A204.1 (cell line): ENCODE measurements around the gene PIK3C2A.
"Not testable (repeated sequence)": the region's sequence is repeated elsewhere in the genome, so short reads cannot be mapped to it uniquely, and the experiment has no call there.

ENCODE experiments used
- FAIRE-seq: peaks from 2 replicates; lab custom pipeline; 2012; peaks lifted over from hg19 to GRCh38; lab: Jason Lieb, UNC

The PIK3C2A gene, protein sequence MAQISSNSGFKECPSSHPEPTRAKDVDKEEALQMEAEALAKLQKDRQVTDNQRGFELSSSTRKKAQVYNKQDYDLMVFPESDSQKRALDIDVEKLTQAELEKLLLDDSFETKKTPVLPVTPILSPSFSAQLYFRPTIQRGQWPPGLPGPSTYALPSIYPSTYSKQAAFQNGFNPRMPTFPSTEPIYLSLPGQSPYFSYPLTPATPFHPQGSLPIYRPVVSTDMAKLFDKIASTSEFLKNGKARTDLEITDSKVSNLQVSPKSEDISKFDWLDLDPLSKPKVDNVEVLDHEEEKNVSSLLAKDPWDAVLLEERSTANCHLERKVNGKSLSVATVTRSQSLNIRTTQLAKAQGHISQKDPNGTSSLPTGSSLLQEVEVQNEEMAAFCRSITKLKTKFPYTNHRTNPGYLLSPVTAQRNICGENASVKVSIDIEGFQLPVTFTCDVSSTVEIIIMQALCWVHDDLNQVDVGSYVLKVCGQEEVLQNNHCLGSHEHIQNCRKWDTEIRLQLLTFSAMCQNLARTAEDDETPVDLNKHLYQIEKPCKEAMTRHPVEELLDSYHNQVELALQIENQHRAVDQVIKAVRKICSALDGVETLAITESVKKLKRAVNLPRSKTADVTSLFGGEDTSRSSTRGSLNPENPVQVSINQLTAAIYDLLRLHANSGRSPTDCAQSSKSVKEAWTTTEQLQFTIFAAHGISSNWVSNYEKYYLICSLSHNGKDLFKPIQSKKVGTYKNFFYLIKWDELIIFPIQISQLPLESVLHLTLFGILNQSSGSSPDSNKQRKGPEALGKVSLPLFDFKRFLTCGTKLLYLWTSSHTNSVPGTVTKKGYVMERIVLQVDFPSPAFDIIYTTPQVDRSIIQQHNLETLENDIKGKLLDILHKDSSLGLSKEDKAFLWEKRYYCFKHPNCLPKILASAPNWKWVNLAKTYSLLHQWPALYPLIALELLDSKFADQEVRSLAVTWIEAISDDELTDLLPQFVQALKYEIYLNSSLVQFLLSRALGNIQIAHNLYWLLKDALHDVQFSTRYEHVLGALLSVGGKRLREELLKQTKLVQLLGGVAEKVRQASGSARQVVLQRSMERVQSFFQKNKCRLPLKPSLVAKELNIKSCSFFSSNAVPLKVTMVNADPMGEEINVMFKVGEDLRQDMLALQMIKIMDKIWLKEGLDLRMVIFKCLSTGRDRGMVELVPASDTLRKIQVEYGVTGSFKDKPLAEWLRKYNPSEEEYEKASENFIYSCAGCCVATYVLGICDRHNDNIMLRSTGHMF (N-terminal part only)

DNA sequence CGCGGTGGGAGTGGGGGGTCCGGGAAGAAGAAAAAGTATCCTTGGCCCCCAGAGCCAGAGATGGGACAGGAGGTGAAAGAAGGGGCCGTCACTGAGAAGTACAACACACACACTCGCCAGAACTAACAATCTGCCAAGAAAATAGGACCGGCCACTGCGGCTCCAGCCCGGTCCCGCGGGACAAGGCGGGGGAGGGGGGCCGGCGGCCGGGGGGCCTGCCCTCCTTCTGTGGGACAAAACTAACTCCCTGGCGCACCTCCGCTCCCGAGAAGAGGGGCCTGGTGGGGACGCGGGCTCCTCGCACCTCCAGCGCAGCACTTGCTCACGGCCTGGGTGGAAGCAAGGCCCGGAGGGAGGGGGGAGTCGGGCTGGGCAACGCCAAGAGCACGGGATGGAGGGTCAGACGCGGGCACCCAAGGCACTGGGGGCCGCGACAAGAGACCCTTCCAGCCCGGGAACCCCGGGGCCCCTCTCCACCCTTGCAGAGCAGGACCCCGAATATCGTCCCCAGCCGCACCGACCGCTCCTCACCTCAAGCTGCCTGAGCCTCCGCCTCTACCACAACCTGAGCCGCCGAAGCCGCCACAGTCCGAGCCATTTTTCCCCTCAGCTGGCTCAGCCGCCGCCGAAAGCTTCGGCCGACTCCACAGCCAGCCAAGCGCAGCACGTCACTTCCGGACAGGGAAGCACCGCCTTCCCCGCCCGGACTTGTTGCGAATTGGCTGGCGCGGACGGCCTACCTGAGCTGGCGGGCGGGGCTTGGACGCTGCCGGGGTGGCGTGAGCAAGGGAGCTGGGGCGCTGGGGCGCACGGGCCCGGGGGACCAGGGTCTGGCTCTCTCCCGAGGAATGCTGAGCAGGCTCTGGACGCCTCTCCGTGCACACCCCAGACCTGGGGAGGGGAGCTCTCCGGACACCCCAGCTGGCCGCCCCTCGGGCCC, at the start of gene PIK3C2A:
TSS of gene PIK3C2A (minus strand) at position 670 of the 940 bp plus-strand sequence. CDS start 38,245 bp downstream, outside the sequence.
- FAIRE-seq: no peak

DNA sequence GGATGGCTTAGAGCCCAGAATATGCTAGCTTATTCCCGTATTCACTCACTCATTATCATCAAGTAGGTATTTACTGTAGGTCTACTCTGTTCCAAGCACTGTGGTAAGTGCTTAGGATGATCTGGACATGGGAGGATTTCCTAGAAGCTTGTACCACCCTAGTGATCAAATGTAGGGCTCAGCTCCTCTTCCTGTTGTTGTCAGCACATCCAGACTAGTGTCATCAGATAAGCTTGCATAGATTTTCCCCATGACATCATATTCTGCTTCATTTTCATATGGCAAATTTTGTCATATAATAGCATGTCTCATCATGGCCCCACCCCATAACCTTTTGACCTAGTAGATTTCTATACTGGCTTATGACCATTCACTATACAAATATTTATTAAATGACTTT, 49.4 kb upstream of the PIK3C2A start:
- FAIRE-seq: no peak

DNA sequence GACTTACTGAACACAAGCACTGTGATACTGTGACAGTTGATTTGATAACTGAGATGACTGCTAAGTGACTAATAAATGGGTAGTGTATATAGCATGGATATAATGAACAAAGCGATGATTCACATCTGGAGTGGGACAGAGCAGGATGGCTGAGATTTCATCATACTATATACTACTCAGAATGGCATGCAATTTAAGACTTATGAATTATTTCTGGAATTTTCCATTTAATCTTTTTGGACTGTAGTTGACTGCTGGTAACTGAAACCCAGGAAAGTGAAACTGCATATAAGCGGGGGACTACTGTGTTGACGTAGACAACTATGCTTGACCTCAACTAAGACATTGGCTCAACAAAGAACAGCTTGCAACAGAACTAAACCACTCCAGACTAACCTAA, 48.7 kb upstream of the PIK3C2A start:
- FAIRE-seq: no peak

DNA sequence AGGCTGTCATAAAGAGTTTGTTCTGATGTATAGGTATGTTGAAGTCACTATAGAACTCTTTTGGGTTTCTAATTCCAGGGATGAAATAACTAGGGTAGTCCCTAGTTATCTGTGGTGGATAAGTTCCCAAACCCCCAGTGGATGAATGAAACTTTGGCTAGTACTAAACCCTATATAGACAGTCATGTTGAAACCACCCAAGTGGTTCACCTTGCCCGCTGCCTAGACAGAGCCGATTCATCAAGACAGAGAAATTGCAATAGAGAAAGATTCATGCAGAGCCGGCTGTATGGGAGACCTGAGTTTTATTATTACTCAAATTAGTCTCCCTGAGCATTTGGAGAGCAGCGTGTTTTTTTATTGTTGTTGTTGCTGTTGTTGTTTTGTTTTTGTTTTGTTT, 44.9 kb upstream of the PIK3C2A start:
- FAIRE-seq: no peak

DNA sequence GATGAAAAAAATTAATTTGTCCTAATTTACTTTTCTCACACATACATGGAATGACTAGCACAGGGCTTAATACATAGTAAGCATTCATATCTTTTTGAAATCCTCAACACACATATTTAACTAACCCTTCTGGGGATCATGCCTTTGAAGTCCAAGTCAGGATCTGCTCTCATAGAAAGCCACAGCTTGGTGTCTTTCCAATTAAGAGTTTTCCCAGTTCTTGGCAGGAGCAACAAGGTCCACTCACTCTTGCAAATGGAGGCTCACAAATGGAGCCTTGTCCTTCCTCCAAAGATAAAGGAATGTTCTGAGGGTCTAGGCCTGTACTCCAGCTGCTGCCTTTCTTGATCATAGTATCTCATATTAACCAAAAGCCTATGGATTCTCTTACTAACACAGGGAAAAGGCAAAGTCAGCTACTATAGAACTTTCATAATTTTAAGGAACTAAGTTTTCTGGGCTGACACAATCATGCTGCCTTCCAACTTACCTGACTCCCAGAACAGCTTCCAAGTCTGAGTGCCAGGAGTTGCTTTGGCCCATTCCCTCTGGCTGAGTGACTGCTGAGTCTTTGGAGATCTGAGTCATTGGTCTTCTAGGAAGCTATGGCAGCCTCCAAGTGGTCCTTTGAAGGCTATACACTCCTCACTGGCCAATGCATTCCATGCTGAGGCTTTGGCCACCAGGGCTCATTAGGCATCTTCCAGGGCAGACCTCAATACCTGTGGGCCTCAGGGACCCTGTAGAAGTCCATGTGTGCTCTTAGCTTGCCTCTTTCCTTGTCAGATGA, 43.0 kb upstream of the PIK3C2A start:
- no peak for FAIRE-seq

DNA sequence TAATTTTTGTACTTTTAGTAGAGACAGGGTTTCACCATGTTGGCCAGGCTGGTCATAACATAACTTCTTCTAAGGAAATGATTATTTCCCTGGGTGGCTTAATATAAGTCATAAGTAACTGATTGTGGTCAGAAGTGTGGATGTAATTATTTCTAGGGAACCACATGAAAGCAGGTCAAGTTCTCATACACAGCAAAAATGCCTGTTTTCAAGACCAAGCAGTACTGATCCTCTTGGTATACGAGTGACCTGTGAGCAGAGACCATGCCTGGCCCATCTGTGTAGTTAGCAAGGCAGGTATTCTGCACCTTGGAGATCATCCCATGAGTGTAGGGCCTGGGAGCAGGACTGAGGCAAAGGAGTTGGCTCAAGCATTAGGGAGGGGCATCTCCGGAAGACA, 36.3 kb upstream of the PIK3C2A start:
- FAIRE-seq: no peak

DNA sequence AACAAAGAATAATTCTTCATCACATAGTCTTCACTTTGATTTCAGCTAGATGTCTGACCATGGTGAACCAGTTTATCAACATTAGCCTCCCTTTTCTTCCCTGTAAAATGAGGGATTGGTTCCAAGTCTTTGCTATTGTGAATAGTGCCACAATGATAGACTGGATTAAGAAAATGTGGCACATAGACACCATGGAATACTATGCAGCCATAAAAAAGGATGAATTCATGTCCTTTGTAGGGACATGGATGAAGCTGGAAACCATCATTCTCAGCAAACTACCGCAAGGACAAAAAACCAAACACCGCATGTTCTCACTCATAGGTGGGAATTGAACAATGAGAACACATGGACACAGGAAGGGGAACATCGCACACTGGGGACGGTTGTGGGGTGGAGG, 35.2 kb upstream of the PIK3C2A start:
- FAIRE-seq: not testable (repeated sequence)

DNA sequence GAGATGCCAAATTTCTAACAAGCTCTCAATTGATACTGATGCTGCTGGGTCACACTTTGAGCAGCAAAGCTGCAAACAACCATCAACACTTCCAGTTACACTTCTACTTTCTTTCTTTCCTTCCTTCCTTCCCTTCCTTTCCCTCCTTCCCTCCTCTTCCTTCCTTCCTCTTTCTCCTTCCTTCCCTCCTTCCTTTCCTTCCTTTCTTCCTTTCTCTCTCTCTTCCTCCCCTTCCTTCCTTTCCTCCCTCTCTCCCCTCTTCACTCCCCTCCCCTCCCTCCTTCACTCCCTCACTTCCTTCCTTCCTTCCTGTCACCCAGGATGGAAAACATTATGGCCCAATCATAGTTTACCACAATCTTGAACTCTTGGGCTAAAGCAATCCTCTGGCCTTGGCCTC, 33.0 kb upstream of the PIK3C2A start:
- no peak for FAIRE-seq

DNA sequence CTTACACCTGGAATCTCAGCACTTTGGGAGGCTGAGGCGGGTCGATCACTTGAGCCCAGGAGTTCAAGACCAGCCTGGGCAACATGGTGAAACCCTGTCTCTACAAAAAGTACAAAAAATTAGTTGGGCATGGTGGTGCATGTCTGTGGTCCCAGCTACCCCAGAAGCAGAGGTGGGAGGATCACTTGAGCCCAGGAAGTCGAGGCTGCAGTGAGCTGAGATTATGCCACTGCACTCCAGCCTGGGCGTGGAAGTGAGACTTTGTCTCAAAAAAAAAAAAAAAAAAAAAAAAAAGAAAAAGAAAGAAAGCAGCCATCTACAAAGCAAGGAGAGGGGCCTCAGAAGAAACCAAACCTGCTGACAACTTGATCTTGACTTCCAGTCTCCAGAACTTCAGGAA, 32.1 kb upstream of the PIK3C2A start:
- FAIRE-seq: not testable (repeated sequence)

DNA sequence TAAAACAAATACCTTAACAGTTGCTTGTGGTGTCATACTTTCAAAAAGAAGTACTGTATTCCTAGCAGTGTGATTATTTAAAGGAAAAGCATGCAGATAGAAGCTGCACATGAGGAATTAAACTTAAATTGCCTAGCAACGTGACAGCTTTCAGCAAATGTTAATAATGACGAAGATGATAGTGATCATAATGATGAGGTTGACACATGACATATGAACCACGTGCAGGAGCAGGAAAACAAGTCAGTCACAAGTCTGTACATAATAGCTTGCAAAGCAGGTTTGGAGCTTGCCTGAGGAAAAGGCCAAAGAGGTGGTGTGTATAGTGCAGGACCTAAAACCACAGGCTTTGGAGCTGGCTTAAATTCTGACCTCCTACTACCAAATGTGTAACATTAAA, 30.6 kb upstream of the PIK3C2A start:
- no peak for FAIRE-seq

DNA sequence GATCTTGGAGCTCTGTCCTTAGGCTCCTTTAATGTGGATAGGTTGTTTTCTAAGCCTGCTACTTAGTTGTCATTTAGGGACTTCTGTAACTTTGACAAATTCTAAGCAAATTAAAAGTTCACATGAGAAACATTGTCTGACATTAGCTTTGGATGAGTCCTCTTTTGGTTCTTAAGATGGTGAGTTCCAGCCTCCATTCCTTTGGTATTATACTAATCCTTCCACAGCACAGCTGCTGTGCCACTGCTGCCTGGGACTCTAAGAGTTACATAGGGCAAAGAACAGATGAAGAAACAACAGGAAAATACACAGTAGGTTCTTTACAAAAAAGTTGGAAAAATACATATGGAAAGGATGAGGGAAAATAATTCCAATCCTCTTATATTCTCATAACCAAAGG, 25.3 kb upstream of the PIK3C2A start:
- no peak for FAIRE-seq

DNA sequence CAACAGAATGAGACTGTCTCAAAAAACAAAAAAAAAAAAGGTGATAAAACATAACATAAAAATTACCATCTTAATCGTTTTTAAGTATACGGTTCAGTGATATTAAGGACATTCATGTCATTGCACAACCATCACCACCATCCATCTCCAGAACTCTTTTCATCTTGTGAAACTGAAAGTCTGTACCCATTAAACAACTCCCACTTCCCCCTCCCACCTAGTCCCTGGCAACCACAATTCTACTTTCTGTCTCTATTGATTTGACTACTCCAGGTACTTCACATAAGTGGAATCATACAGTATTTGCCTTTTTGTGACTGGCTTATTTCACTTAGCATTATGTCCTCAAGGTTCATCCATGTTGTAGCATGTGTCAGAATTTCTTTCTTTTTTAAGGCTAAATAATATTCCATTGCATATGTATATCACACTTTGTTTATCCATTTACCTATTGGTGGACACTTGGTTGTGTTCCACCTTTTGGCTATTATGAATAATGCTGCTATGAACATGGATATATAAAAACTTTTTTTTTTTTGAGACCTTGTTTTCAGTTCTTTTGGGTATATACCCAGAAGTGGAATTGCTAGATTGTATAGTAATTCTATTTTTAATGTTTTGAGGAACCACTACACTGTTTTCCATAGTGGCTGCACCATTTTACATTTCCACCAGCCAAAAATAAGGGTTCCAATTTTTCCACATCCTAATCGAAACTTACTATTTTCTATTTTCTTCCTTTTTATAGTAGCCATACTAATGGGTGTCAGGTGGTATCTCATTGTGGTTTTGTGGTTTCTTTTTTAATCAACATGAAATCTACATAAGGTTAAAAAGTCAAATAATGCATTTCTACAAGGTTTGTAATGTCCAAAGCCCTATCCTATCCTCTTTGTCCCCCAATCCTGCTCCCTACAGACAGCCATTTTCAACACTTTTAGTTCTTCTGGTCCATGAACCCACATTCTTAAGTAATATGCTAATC, 23.4 kb upstream of the PIK3C2A start:
- no peak for FAIRE-seq

DNA sequence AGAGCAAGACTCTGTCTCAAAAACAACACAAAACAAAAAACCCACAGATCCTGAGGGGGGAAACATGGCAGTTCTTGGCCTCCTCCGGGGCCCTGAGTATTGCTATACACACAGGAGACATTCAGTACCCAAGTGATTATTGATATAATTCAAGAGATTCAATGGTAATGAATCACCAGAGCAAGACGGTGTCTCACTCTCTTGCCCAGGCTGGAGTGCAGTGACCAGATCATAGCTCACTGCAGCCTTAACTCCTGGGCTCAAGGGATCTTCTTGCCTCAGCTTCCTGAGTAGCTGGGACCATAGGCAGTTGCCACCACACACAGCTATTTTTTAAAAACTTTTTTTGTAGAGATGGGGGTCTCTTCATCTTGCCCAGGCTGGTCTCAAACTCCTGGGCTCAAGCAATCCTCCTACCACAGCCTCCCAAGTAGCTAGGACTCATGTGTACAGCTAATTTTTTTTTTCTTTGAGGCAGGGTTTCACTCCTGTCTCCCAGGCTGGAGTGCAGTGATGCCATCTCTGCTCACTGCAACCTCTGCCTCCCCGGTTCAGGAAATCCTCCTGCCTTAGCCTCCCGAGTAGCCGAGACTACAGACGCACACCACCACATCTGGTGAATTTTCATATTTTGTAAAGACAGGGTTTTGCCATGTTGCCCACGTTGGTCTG, 21.8 kb upstream of the PIK3C2A start:
- no peak for FAIRE-seq

DNA sequence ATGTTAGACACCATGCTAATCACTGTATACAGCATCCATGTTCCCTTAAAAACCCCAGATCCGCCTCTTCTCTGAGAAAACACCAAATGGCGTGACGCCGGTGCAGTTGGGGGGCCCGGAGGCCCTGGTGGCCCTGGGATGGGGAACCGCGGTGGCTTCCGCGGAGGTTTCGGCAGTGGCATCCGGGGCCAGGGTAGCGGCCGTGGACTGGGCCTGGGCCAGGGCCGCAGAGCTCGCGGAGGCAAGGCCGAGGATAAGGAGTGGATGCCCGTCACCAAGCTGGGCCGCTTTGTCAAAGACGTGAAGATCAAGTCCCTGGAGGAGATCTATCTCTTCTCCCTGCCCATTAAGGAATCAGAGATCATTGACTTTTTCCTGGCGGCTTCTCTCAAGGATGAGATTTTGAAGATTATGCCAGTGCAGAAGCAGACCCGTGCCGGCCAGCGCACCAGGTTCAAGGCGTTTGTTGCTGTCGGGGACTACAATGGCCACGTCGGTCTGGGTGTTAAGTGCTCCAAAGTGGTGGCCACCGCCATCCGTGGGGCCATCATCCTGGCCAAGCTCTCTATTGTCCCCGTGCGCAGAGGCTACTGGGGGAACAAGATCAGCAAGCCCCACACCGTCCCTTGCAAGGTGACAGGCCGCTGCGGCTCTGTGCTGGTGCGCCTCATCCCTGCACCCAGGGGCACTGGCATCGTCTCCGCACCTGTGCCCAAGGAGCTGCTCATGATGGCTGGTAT, 20.6 kb upstream of the PIK3C2A start:
- not testable (repeated sequence) for FAIRE-seq

DNA sequence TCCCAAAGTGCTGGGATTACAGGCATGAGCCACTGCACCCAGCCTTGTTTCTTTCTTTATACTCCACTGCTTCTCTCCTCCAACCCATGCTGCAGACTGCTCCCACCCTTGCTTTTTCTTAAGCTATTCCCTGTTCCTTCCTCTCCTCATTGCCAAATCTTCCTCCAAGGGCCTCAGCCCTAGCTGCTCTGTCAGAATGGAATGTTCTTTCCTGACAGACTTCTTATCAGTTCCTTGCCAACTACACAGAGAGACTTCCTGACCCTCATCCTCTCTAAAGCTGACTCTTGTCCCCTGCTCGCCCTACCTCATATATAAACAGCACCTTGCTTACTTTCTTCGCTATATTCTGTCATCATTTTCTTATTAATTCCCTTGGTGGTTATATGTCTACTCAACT, 16.9 kb upstream of the PIK3C2A start:
- no peak for FAIRE-seq

DNA sequence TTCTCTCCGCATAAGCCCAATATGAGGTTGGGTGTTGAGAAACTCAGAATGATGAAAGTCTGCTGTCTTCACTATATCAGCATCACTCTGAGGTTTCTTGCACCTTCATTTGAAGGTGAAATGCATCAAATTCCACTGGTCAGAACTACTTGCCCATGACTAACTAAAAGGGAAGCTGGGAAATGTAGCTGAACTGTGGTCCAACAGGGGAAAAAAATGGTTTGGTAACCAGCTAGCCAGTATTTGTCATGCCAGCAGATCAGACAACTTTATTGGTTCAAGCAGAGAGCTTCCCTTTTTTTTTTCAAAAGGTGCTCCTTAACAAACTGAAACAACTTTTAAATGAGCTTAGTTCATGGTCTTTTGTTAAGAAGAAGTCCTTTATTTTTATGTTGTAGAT, 14.2 kb upstream of the PIK3C2A start:
- no peak for FAIRE-seq

DNA sequence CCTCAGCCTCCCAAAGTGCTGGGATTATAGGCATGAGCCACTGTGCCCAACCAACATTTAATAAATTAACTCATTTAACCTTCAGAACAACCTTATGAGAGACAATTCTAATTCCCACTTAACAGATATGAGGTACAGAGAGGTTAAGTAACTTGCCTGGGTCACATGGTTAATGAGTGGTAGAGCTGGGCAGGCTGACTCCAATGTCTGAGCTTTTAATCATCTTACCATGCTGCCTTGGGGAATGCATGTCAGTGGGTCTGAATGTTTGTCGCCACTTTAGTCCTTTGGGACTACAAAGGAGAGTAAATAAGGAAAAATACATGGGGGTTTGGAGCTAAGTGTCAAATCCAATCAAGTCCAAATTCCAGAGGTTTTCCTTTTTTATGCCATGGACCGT, 11.2 kb upstream of the PIK3C2A start:
- no peak for FAIRE-seq

DNA sequence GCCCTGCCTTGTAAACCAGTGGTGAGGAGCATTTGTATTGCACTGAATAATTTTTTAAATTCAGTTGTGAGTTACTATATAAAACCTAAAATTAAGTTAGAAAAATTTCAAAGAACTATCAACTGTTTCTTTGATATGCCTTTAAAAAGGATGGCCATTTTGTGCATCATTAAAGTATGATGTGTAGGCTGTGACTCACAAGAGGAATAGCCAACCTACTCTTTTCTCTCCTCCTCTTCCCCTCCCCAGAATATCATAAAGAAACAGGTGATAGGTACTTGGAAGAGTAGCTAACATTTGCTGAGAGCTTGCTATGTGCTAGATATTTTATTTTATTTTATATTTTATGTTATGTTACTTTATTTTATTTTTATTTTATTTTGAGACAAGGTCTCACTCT, 10.6 kb upstream of the PIK3C2A start:
- no peak for FAIRE-seq
